AG20443 (cell line): ENCODE data around the gene DGKD.

Source experiments
- DNase-seq: peaks from one replicate; pipeline ENCODE4 v3.0.0; 2012; ENCODE audit warnings: low spot score, mixed read lengths

Gene DGKD

GRCh38 chr2:233428438-233428837, 74.1 kb downstream of the DGKD start:
- no peak for DNase-seq

GRCh38 chr2:233429175-233429897, 75.0 kb downstream of the DGKD start:
- no peak for DNase-seq

GRCh38 chr2:233430081-233430480, 75.8 kb downstream of the DGKD start:
- no peak for DNase-seq

GRCh38 chr2:233430651-233431050, 76.4 kb downstream of the DGKD start:
- no peak for DNase-seq

GRCh38 chr2:233433029-233433428, 78.7 kb downstream of the DGKD start:
- no peak for DNase-seq

- no peak for DNase-seq
These were observed 79.5 kb downstream of the DGKD start for GRCh38 chr2:233433794-233434193.

GRCh38 chr2:233434666-233435330, 80.5 kb downstream of the DGKD start:
- DNase-seq: no peak

- no peak for DNase-seq
These were observed 81.3 kb downstream of the DGKD start for GRCh38 chr2:233435436-233436190.

GRCh38 chr2:233436191-233436581, 81.9 kb downstream of the DGKD start:
- DNase-seq: no peak

- DNase-seq: no peak
These were observed 82.6 kb downstream of the DGKD start for GRCh38 chr2:233436691-233437438.

- DNase-seq: no peak
These were observed 83.2 kb downstream of the DGKD start for GRCh38 chr2:233437439-233437955.

- no peak for DNase-seq
These were observed 84.4 kb downstream of the DGKD start for GRCh38 chr2:233438573-233439147.

- DNase-seq: no peak
These were observed 84.9 kb downstream of the DGKD start for GRCh38 chr2:233439191-233439590.

GRCh38 chr2:233440314-233440713, 86.0 kb downstream of the DGKD start:
- DNase-seq: no peak

- DNase-seq: no peak
These were observed 86.4 kb downstream of the DGKD start for GRCh38 chr2:233440714-233441113.

GRCh38 chr2:233441161-233442027, 87.1 kb downstream of the DGKD start:
- no peak for DNase-seq

GRCh38 chr2:233442028-233442310, 87.7 kb downstream of the DGKD start:
- DNase-seq: no peak

- DNase-seq: peak; percentile 92
These were observed 89.4 kb downstream of the DGKD start for GRCh38 chr2:233443511-233444183.

- DNase-seq: no peak
These were observed 90.2 kb downstream of the DGKD start for GRCh38 chr2:233444501-233444900.

GRCh38 chr2:233445152-233445830, 91.0 kb downstream of the DGKD start:
- no peak for DNase-seq
